Breast epithelium (tissue), 3 donors: ENCODE results near the gene CTNND2.

Source experiments
- POLR2A ChIP-seq: fragments of 450-650 bp; IDR thresholded peaks from one replicate; pipeline ENCODE4 v1.6.1; 2016; ENCODE audit warnings: antibody characterized with exemption, mild to moderate bottlenecking, moderate library complexity
- POLR2AphosphoS5 ChIP-seq, 3 donors: sonication (generic); formaldehyde crosslinking; IDR thresholded peaks; one replicate each; pipeline ENCODE4 v1.6.1; 2017; ENCODE audit warnings: antibody characterized with exemption in 3 of 3
- TF ChIP-seq, protein P1 (sequence below), 3 donors: fragments of 450-650 bp; IDR thresholded peaks; one replicate each; pipeline ENCODE4 v1.5.1; 2016 to 2017; ENCODE audit warnings: antibody characterized with exemption in 3 of 3, mild to moderate bottlenecking in 3 of 3, moderate library complexity in 3 of 3

DNA sequence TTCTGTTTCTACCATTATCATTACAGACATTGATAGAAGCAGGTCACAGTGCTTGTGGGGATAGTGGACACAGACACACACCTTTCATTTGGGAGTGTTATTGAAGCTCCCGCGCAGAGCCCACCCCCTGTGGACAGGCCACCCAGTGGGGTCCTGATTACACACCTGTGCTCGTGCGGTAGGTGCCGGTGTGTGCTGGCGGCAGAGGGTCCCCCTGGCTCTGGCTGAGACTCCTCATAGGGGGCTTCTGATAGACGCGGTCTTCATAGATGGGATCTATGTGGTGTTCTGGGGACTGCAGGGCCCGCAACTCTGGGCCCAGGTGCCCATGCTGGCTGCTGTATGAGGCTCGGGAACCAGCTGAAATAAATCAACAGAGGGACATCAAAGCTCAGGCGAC lies 539.7 kb downstream of the CTNND2 start:
- TF ChIP-seq, protein P1, sequence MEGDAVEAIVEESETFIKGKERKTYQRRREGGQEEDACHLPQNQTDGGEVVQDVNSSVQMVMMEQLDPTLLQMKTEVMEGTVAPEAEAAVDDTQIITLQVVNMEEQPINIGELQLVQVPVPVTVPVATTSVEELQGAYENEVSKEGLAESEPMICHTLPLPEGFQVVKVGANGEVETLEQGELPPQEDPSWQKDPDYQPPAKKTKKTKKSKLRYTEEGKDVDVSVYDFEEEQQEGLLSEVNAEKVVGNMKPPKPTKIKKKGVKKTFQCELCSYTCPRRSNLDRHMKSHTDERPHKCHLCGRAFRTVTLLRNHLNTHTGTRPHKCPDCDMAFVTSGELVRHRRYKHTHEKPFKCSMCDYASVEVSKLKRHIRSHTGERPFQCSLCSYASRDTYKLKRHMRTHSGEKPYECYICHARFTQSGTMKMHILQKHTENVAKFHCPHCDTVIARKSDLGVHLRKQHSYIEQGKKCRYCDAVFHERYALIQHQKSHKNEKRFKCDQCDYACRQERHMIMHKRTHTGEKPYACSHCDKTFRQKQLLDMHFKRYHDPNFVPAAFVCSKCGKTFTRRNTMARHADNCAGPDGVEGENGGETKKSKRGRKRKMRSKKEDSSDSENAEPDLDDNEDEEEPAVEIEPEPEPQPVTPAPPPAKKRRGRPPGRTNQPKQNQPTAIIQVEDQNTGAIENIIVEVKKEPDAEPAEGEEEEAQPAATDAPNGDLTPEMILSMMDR (IDR thresholded peaks at IDR 0.05) = no peak
- TF ChIP-seq POLR2A (no peak), POLR2AphosphoS5 (IDR thresholded peaks at IDR 0.05) (no peak)
